ENCODE measurements around the gene RXFP4. TPM values are rescaled to one million over a fixed set of nuclear protein-coding genes. Genes with fewer than 3 reads are reported as not detected.
A peak's percentile ranks its signal among the peaks of the same experiment; 100 is the strongest.

RXFP4 gene
- total RNA-seq, 4 donors from 2014 or later = not detected

DNA sequence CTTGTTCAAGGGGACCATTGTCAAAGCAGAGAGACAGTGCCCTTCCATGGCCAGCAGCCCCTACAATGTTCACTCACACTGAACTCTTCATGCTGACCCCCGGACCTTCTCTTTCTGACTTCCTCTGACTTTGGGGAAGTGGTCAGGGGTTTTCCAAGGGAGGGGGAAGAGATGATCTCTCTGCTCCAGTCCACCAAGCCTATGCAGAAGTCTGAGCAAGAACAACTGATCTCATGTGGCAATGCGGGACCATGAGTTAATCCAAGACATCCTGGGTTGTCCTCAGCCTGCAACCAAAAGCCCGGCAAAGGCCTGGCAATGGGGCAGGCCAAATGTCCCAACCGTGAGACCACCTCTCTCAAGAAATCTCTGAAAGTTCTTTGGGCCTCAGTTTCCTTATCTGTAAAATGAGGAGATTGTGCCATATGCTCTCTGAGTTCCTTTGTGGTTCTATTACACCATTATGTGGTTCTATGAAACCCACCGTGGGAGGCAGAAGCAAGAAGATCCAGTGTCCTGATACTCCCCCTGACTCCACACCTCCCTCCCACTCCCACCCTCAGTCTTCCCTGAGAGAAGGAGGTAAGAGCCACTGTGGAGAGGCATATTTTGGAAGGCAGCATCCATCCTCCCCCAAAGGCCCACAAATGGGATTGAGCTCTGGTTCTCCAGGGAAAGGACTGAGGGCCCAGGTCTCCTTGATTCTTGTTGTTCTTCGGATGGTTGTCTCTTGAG, 48.7 kb downstream of the RXFP4 start:
- peaks cover 0 to 39% (median 14%) of the 10 kb centered on the region in 4 donors for H3K4me1 ChIP-seq
- H3K27ac ChIP-seq = peak overlapping the region in 3 of 4 donors; percentile 3 to 83 (median 79)
- no peaks in the 10 kb centered on the region for H3K36me3 ChIP-seq
- DNase-seq (ENCODE audit: low spot score in 2 of 2) = no peak
- 65 to 67% methylated on average over 6 of the region's 6 CpGs for WGBS, 2 donors
- no peaks in the 10 kb centered on the region for H3K27me3 ChIP-seq
- TF ChIP-seq POLR2A (IDR thresholded peaks at IDR 0.05) (no peak), EP300 (IDR thresholded peaks at IDR 0.05) (no peak), CTCF (IDR thresholded peaks at IDR 0.05) (no peak)
- H3K9me3 ChIP-seq = no peaks in the 10 kb centered on the region
- H3K4me3 ChIP-seq = no peak overlapping the region

Small RNAs within 50 kb of the gene (small RNA-seq; reads per million reads assigned to genes)
- gene MIR6738 (not detected), gene RF00015 (not detected), gene SCARNA4 (not detected), gene SNORA80E (83.4 reads per million, percentile 95 among the genes with 10 or more reads in this experiment)

Other genes starting within 250 kb of the RXFP4 start
- 10 to 100 TPM; 53.3 to 88.2 (median 66.2) TPM for gene GON4L, start 84.4 kb upstream of the RXFP4 start, total RNA-seq
- 10 to 100 TPM; 29.2 to 54.2 (median 38.1) TPM for gene SYT11, start 82.1 kb upstream of the RXFP4 start, total RNA-seq
- 10 to 100 TPM; 18.8 to 23.3 (median 20.7) TPM for gene RIT1, start 30.3 kb upstream of the RXFP4 start, total RNA-seq
- 10 to 100 TPM; 46.8 to 82.8 (median 67.7) TPM for gene KHDC4, start 7.2 kb upstream of the RXFP4 start, total RNA-seq
- gene ARHGEF2, start 36.9 kb downstream of the RXFP4 start, total RNA-seq = 100 to 1,000 TPM; 105 to 195 (median 153) TPM
- 100 to 1,000 TPM; 172 to 236 (median 212) TPM for gene SSR2, start 79.3 kb downstream of the RXFP4 start, total RNA-seq
- 10 to 100 TPM; 19.5 to 32.1 (median 22.8) TPM for gene UBQLN4, start 112.2 kb downstream of the RXFP4 start, total RNA-seq
- gene LAMTOR2, start 113.1 kb downstream of the RXFP4 start, total RNA-seq = 10 to 100 TPM; 32.6 to 51.8 (median 47.8) TPM
- not detected for gene RAB25, start 119.5 kb downstream of the RXFP4 start, total RNA-seq
- gene MEX3A, start 140.8 kb downstream of the RXFP4 start, total RNA-seq = 1 to 10 TPM in 1 of 4 donors, under 1 TPM in 3; under 0.01 to 1.2 (median 0.43) TPM
- gene LMNA, start 173.1 kb downstream of the RXFP4 start, total RNA-seq = 100 to 1,000 TPM; 371 to 501 (median 419) TPM
- 1 to 10 TPM; 1.8 to 4.6 (median 3.5) TPM for gene SEMA4A, start 211.9 kb downstream of the RXFP4 start, total RNA-seq